ENCODE measurements around the gene IFT43. TPM values are rescaled to one million over a fixed set of nuclear protein-coding genes. Genes with fewer than 3 reads are reported as not detected.

The IFT43 gene
- total RNA-seq, 4 donors from 2014 or later, result 24.5 to 412 (median 31.2) TPM

DNA sequence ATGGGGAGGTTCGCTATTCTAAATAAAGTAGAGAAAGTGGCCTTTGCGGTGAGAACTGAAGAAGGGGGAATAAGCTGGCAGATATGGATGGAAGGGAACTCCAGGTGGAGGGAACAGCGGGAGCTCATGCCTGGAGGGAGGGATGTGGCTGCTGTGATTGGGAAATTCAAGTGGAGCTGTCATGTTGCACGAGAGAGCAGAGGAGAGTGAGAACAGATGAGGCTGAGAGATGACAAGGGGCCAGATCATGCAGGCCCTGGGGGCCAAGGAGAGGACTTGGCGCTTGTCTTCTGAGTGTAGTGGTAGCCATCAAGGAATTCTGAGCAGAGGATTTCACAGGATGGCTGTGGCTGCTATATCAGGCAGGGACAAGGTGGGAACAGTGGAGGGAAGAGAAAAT, 38.8 kb upstream of the IFT43 start:
- H3K9me3 ChIP-seq, result no peaks in the 10 kb centered on the region
- WGBS, 2 donors (ENCODE audit: low coverage in 1 of 2), result 93 to 97% methylated on average over 5 of the region's 5 CpGs

DNA sequence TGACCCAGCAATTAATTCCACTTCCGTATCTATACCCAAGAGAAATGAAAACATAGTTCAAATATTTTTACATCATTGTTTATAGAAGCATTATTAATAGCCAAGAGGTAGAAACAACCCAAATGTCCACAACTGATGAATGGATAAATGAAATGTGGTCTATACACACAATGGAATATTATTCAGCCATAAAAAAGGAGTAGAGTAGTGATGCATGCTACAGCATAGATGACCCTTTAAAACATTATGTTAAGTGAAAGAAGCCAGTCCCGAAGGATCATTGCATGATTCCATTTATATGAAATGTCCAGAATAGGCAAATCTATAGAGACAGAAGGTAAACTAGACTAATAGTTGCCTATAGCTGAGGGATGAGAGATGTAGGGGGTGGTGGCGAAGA, 33.1 kb upstream of the IFT43 start:
- intact Hi-C loops (cut with DNase I; ENCODE audit: low total_unique reads), result no loop called here
- Histone ChIP-seq H3K36me3 (no peaks in the 10 kb centered on the region), H3K9me3 (no peaks in the 10 kb centered on the region), H3K27ac (no peak overlapping the region), H3K27me3 (no peaks in the 10 kb centered on the region), H3K4me3 (no peak overlapping the region), H3K4me1 (no peaks in the 10 kb centered on the region)
- no peak for TF ChIP-seq POLR2A (IDR thresholded peaks at IDR 0.05)
- TF ChIP-seq POLR2AphosphoS5 (IDR thresholded peaks at IDR 0.05), result no peak
- TF ChIP-seq, protein P1, sequence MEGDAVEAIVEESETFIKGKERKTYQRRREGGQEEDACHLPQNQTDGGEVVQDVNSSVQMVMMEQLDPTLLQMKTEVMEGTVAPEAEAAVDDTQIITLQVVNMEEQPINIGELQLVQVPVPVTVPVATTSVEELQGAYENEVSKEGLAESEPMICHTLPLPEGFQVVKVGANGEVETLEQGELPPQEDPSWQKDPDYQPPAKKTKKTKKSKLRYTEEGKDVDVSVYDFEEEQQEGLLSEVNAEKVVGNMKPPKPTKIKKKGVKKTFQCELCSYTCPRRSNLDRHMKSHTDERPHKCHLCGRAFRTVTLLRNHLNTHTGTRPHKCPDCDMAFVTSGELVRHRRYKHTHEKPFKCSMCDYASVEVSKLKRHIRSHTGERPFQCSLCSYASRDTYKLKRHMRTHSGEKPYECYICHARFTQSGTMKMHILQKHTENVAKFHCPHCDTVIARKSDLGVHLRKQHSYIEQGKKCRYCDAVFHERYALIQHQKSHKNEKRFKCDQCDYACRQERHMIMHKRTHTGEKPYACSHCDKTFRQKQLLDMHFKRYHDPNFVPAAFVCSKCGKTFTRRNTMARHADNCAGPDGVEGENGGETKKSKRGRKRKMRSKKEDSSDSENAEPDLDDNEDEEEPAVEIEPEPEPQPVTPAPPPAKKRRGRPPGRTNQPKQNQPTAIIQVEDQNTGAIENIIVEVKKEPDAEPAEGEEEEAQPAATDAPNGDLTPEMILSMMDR (IDR thresholded peaks at IDR 0.05), result no peak
- TF ChIP-seq EP300 (IDR thresholded peaks at IDR 0.05; ENCODE audit: low read depth), result no peak
- in situ Hi-C loops (cut with MboI; ENCODE audit: low pct_ligation_motif_present in 1 of 4, low pct_unique_long_range_greater_than_20kb in 1 of 4, low sequenced_read_pairs in 3 of 4), result loop anchor here in 1 of 4 donors (25.0 kb wide), 1 partner anchor 165 kb away; no protein-coding TSS in a partner anchor
- 90 to 96% methylated on average over 3 of the region's 3 CpGs for WGBS, 2 donors (ENCODE audit: low coverage in 1 of 2)
- DNase-seq, result no peak

More for the DNA sequence above, 38.8 kb upstream of the IFT43 start:
- H3K27ac ChIP-seq, result no peak overlapping the region
- no peak overlapping the region for H3K4me3 ChIP-seq
- in situ Hi-C loops (cut with MboI; ENCODE audit: low pct_ligation_motif_present in 1 of 4, low pct_unique_long_range_greater_than_20kb in 1 of 4, low sequenced_read_pairs in 3 of 4), result no loop called here
- no peaks in the 10 kb centered on the region for H3K4me1 ChIP-seq
- DNase-seq, result no peak
- intact Hi-C loops (cut with DNase I; ENCODE audit: low total_unique reads), result no loop called here
- TF ChIP-seq POLR2A (IDR thresholded peaks at IDR 0.05) (no peak), POLR2AphosphoS5 (IDR thresholded peaks at IDR 0.05) (no peak), EP300 (IDR thresholded peaks at IDR 0.05; ENCODE audit: low read depth) (no peak)
- TF ChIP-seq, protein P1 (IDR thresholded peaks at IDR 0.05), result no peak
- H3K36me3 ChIP-seq, result no peaks in the 10 kb centered on the region
- no peaks in the 10 kb centered on the region for H3K27me3 ChIP-seq

DNA sequence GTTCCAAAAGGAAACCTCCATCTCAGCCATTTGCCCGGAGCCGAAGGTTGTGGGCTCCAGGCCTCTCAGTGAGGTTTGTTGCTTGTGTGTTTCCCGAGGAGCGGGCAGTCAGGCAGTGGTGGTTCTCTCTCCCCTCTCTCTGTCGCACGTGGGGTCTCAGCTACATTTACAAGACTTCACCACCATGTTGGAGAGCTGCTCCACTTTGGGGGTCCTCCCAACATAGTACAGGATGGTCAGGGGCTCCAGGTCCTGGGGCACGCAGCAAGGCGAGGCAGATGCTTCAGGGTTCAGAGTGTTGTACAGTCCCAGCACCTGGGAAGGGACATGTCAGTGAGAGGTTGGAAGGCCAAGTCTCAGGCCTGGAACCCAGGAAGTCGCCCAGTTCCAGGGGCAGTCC, 26.5 kb upstream of the IFT43 start:
- WGBS, 2 donors (ENCODE audit: low coverage in 1 of 2), result 95% methylated on average over 9 of the region's 9 CpGs; no CpG with 5 or more reads in 1 of the 2 donors
- no peak for DNase-seq
- TF ChIP-seq POLR2A (IDR thresholded peaks at IDR 0.05) (no peak), POLR2AphosphoS5 (IDR thresholded peaks at IDR 0.05) (no peak), EP300 (IDR thresholded peaks at IDR 0.05; ENCODE audit: low read depth) (no peak)
- TF ChIP-seq, protein P1 (IDR thresholded peaks at IDR 0.05), result no peak
- Histone ChIP-seq H3K9me3 (no peaks in the 10 kb centered on the region), H3K27ac (no peak overlapping the region), H3K36me3 (no peaks in the 10 kb centered on the region), H3K4me3 (no peak overlapping the region), H3K27me3 (no peaks in the 10 kb centered on the region), H3K4me1 (no peaks in the 10 kb centered on the region)
- in situ Hi-C loops (cut with MboI; ENCODE audit: low pct_ligation_motif_present in 1 of 4, low pct_unique_long_range_greater_than_20kb in 1 of 4, low sequenced_read_pairs in 3 of 4), result loop anchor here in 1 of 4 donors (25.0 kb wide), 1 partner anchor 172 kb away; no protein-coding TSS in a partner anchor
- intact Hi-C loops (cut with DNase I; ENCODE audit: low total_unique reads), result no loop called here

DNA sequence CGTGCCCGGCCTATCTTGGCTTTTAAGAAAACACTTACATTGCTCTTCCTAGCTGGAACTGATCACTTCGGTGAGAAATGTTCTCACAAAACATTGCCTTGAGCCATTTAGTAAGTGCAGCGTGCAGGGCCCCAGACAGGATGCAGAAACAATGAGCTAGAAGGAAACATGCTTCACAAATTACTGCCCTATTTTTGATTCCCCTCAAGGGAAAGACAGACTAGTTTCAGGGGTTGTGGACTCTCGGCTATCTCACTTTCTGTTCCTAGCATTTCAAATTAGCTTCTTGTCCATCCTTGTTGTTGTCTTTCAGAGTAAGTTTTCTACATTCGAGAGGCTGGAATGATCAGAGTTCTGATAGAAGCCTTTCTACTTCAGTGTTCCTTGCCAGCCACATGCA, 25.3 kb upstream of the IFT43 start:
- in situ Hi-C loops (cut with MboI; ENCODE audit: low pct_ligation_motif_present in 1 of 4, low pct_unique_long_range_greater_than_20kb in 1 of 4, low sequenced_read_pairs in 3 of 4) (loop anchor here in 1 of 4 donors (25.0 kb wide), 1 partner anchor 173 kb away; no protein-coding TSS in a partner anchor), intact Hi-C loops (cut with DNase I; ENCODE audit: low total_unique reads) (no loop called here)
- H3K27me3 ChIP-seq, result no peaks in the 10 kb centered on the region
- no peak overlapping the region for H3K4me3 ChIP-seq
- no peak overlapping the region for H3K27ac ChIP-seq
- no peak for DNase-seq
- no peak for TF ChIP-seq POLR2AphosphoS5 (IDR thresholded peaks at IDR 0.05)
- no peak for TF ChIP-seq POLR2A (IDR thresholded peaks at IDR 0.05)
- no peak for TF ChIP-seq EP300 (IDR thresholded peaks at IDR 0.05; ENCODE audit: low read depth)
- TF ChIP-seq, protein P1 (IDR thresholded peaks at IDR 0.05), result no peak
- no peaks in the 10 kb centered on the region for H3K9me3 ChIP-seq
- no peaks in the 10 kb centered on the region for H3K36me3 ChIP-seq
- H3K4me1 ChIP-seq, result no peaks in the 10 kb centered on the region
- WGBS, 2 donors (ENCODE audit: low coverage in 1 of 2), result 78 to 90% methylated on average over 6 of the region's 6 CpGs

Measured in transverse colon (tissue), 4 donors.